Activated T-helper 17 cell treated with anti-CD3 and anti-CD28 coated beads, Interleukin-2, amount 50 U/mL, for 72 hours (primary cell): ENCODE measurements around the gene IGF2BP3. TPM values are rescaled to one million over a fixed set of nuclear protein-coding genes. Genes with fewer than 3 reads are reported as not detected.
"Not testable (repeated sequence)": the region's sequence is repeated elsewhere in the genome, so short reads cannot be mapped to it uniquely, and the experiment has no call there.

Experiments used
- ATAC-seq: fragments of 150-1000 bp; cut with Tn5 transposase; replicated peaks from 2 replicates; pipeline ENCODE4 v1.10.0; 2021; ENCODE audit warnings: mild to moderate bottlenecking, moderate library complexity
- H3K27ac Mint-ChIP-seq: one replicate; pipeline ENCODE4 v1.8.0; 2022; ENCODE audit warnings: mixed read lengths
- H3K27me3 Mint-ChIP-seq: one replicate; pipeline ENCODE4 v1.8.0; 2022; ENCODE audit warnings: mixed read lengths
- H3K36me3 Mint-ChIP-seq: one replicate; pipeline ENCODE4 v1.8.0; 2022; ENCODE audit warnings: low read depth, mild to moderate bottlenecking, mixed read lengths
- H3K4me1 Mint-ChIP-seq: one replicate; pipeline ENCODE4 v1.8.0; 2022; ENCODE audit warnings: mixed read lengths
- H3K4me3 Mint-ChIP-seq: one replicate; pipeline ENCODE4 v1.8.0; 2022; ENCODE audit warnings: mild to moderate bottlenecking, mixed read lengths
- H3K9me3 Mint-ChIP-seq: one replicate; pipeline ENCODE4 v1.8.0; 2022; ENCODE audit warnings: mixed read lengths
- total RNA-seq, 2 donors: library from RNA; stranded (reverse); gene quantifications; one replicate each; pipeline ENCODE4 v1.2.3, GENCODE V29; 2022

IGF2BP3 gene
- total RNA-seq, 2 donors from 2014 or later, result 0.42 to 0.67 TPM

DNA sequence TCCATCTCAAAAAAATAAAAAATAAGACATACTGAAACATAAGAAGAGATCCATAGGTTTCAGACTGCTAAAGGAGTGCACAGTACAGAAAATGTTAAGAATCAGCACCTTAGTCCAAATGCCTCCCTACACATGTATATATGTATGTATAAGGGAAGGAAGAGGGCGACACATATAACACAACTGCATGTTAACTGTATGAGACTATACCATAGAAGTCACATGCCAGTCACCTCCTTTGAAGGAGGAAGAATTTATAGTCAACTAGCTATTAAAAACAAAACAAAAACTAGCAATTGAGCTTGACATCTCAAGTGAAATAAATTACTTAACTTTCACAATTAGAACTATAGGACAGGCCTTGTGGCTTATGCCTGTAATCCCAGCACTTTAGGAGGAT, 50.4 kb downstream of the IGF2BP3 start:
- H3K27me3 Mint-ChIP-seq, result peaks cover 14% of the 10 kb centered on the region
- no peak overlapping the region for H3K27ac Mint-ChIP-seq
- H3K9me3 Mint-ChIP-seq, result no peaks in the 10 kb centered on the region
- H3K4me1 Mint-ChIP-seq, result peaks cover 4% of the 10 kb centered on the region
- ATAC-seq, result no peak
- no peaks in the 10 kb centered on the region for H3K36me3 Mint-ChIP-seq
- no peak overlapping the region for H3K4me3 Mint-ChIP-seq

DNA sequence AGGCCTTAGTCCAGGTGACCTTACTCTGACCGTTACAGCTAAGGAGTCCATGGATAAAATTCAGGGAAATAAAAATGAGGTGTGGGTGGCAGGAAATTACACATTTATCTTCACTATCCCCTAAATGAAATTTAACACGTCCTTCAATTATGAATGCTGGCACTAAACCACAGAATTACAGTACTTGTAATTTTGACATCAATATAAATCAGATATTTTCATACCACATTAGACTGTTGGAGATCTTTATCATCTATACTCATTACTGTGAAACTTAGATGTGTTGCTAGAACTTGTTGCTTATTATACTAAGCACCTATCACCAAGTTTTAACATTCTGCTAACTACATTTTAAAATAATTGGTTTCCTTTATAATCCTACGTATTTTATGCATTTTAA, 51.1 kb downstream of the IGF2BP3 start:
- H3K27me3 Mint-ChIP-seq, result peaks cover 18% of the 10 kb centered on the region
- peaks cover 4% of the 10 kb centered on the region for H3K4me1 Mint-ChIP-seq
- ATAC-seq, result no peak
- no peak overlapping the region for H3K4me3 Mint-ChIP-seq
- H3K9me3 Mint-ChIP-seq, result no peaks in the 10 kb centered on the region
- H3K36me3 Mint-ChIP-seq, result no peaks in the 10 kb centered on the region
- H3K27ac Mint-ChIP-seq, result peak overlapping the region; percentile 30

DNA sequence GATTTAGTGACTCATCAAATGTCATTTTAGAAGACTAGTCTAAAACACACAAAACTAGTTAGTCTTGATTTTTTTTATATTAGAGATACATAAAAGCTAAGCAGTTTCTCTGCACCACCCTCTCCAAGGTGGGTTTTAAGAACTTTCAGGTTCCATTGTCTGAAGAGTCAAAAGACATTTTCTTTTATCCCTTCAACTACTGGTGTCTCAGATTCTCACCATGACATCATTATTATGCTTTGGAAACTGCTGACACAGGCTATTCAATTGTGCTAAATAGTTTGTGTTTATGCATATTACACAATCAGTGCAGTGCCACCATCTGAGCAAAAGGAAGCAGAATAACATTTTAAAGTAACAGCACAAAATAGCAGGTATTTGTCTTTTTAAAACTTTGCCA, 52.2 kb downstream of the IGF2BP3 start:
- Mint-ChIP-seq H3K36me3 (no peaks in the 10 kb centered on the region), H3K4me1 (peaks cover 4% of the 10 kb centered on the region), H3K27me3 (peaks cover 18% of the 10 kb centered on the region), H3K4me3 (no peak overlapping the region), H3K27ac (no peak overlapping the region), H3K9me3 (no peaks in the 10 kb centered on the region)
- ATAC-seq, result no peak

DNA sequence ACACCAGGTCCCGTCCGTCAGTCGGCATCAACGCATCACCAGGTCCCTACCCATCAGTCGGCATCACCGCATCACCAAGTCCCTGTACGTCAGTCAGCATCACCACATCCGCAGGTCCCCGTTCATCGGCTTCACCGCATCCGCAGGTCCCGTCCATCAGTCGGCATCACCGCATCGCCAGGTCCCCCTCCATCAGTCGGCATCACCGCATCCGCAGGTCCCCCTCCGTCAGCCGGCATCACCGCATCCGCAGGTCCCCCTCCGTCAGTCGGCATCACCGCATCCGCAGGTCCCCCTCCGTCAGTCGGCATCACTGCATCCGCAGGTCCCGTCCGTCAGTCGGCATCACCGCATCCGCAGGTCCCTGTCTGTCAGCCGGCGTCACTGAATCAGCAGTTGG, 55.1 kb downstream of the IGF2BP3 start:
- Mint-ChIP-seq H3K27ac (peak overlapping the region; percentile 44), H3K4me1 (peaks cover 4% of the 10 kb centered on the region), H3K9me3 (no peaks in the 10 kb centered on the region), H3K4me3 (no peak overlapping the region), H3K36me3 (no peaks in the 10 kb centered on the region), H3K27me3 (peaks cover 19% of the 10 kb centered on the region)
- no peak for ATAC-seq

DNA sequence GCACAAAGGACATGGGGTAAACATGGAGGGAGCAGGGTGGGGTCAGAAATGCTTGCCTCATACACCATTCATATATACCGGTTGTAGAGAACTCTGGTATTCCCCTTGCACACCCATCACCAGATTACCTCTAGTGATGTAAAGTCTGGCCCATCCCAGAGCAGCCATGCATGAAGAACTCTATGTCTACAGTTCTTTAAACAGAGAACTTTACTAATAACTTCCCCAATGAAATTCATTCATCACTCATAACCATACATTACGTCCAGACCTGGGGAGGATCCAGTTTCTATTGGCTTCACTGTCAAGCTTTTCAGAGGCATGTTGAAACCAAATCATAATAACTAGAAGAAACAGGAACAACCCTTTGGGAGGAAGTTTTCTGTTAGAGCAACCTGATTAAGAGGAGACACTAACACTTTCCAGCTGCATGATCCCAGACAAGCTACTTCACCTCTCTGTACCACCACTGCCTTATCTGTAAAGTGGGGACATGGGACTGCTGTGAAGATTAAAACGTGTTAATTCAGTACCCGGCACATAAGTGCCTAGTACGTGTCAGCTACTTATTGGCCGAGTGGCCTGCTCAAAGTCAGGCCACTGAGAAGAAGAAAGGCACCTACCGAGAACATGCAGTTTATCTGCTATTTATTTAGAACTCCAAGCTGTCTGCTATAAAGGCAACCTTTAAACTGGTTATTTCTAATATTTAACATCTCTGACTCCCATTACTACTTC, 59.7 kb downstream of the IGF2BP3 start:
- Mint-ChIP-seq H3K27ac (no peak overlapping the region), H3K27me3 (peaks cover 17% of the 10 kb centered on the region), H3K4me1 (peaks cover 2% of the 10 kb centered on the region), H3K4me3 (no peak overlapping the region), H3K36me3 (no peaks in the 10 kb centered on the region), H3K9me3 (no peaks in the 10 kb centered on the region)
- ATAC-seq, result no peak

DNA sequence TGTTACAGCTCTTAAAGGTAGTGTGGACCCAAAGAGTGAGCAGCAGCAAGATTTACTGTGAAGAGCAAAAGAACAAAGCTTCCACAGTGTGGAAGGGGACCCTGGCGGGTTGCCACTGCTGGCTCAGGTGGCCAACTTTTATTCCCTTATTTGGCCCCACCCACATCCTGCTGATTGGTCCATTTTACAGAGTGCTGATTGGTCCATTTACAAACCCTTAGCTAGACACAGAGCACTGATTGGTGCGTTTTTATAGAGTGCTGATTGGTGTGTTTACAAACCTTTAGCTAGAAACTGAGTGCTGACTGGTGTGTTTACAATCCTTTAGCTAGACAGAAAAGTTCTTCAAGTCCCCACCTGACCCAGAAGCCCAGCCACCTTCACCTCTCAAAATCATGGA, 63.7 kb downstream of the IGF2BP3 start:
- H3K36me3 Mint-ChIP-seq, H3K4me1 Mint-ChIP-seq, H3K27me3 Mint-ChIP-seq, H3K9me3 Mint-ChIP-seq, H3K27ac Mint-ChIP-seq, ATAC-seq, H3K4me3 Mint-ChIP-seq: not testable (repeated sequence)

DNA sequence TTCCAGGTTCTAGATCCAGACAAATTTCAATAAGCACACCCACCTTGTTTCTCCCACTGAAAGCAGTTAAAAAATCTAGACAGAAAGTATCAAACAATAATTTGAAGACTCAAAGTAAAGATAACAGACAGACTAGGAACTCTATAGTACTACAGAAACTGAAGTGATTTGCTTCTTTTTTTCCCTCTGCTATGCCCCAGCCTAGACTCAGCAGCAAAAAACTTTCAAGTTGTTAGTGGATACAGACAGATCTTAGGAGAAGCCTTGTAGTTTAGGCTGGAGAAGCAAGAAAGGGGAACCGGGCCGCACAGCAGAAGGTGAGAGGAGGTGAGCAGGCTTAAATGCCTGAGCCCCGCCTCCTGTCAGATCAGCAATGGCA, 65.1 kb downstream of the IGF2BP3 start:
- Mint-ChIP-seq H3K9me3 (no peaks in the 10 kb centered on the region), H3K36me3 (no peaks in the 10 kb centered on the region), H3K27ac (peak overlapping the region; percentile 83), H3K4me3 (peak overlapping the region; percentile 45), H3K27me3 (no peaks in the 10 kb centered on the region), H3K4me1 (peaks cover 5% of the 10 kb centered on the region)
- peak; percentile 59 for ATAC-seq

DNA sequence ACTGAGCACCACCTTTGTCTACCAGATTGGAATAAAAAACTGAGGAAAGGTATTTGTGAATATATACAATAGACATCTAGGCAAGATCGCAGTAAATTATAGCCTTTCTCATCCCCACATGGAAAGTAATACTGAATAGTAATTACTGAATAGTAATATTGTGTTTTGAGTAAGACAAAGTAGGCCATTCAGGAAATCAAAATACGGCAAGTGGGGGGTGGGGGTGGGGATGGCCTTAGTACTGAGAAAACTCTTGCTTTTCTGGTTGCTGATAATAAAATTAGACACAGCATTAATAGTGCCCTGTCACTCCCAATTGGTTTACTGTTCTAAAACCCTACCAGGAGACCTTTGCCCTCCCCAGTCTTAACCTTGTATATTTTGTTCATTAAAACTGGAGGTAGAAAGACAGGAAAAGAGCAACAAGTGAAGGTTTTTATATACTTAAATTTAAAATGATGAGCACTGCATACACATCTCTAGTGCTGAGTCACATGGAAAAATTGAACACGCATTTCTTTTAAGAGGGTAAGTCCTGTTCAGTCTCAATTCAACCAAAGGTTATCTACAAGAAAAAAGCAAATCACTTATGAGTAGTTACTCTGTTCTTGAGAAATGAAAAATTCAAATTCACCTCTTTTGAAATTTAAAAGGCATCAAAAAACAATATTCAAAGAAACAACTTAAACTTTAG, 65.6 kb downstream of the IGF2BP3 start:
- H3K9me3 Mint-ChIP-seq, result no peaks in the 10 kb centered on the region
- H3K27me3 Mint-ChIP-seq, result no peaks in the 10 kb centered on the region
- H3K27ac Mint-ChIP-seq, result peak overlapping the region; percentile 83
- H3K36me3 Mint-ChIP-seq, result no peaks in the 10 kb centered on the region
- peaks cover 5% of the 10 kb centered on the region for H3K4me1 Mint-ChIP-seq
- peak overlapping the region; percentile 45 for H3K4me3 Mint-ChIP-seq
- ATAC-seq, result peak; percentile 92

DNA sequence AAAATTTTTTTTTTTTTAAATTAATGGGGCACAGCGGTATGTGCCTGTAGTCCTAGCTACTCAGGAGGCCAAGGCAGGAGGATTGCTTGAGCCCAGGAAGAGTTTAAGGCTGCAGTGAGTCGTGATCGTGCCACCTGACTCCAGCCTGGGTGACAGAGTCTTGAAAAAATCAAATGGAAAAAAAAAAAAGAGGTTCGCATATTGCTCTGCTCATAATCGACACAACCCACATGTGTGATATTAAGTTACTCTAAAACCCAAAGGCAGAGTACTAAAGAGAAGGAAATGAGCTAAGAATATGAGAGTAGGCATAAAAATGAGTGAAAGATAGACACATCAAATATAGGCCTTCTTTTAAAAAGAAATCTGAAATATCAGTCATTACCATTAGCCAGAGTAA, 66.3 kb downstream of the IGF2BP3 start:
- no peaks in the 10 kb centered on the region for H3K36me3 Mint-ChIP-seq
- H3K27ac Mint-ChIP-seq, result peak overlapping the region; percentile 83
- peaks cover 5% of the 10 kb centered on the region for H3K4me1 Mint-ChIP-seq
- no peaks in the 10 kb centered on the region for H3K9me3 Mint-ChIP-seq
- peak overlapping the region; percentile 45 for H3K4me3 Mint-ChIP-seq
- no peak for ATAC-seq
- H3K27me3 Mint-ChIP-seq, result no peaks in the 10 kb centered on the region

DNA sequence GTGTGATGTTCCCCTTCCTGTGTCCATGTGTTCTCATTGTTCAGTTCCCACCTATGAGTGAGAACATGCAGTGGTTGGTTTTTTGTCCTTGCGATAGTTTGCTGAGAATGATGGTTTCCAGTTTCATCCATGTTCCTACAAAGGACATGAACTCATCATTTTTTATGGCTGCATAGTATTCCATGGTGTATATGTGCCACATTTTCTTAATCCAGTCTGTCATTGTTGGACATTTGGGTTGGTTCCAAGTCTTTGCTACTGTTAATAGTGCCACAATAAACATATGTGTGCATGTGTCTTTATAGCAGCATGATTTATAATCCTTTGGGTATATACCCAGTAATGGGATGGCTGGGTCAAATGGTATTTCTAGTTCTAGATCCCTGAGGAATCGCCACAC, 72.2 kb downstream of the IGF2BP3 start:
- not testable (repeated sequence) for H3K27me3 Mint-ChIP-seq, H3K36me3 Mint-ChIP-seq, ATAC-seq, H3K27ac Mint-ChIP-seq, H3K4me1 Mint-ChIP-seq, H3K9me3 Mint-ChIP-seq, H3K4me3 Mint-ChIP-seq

DNA sequence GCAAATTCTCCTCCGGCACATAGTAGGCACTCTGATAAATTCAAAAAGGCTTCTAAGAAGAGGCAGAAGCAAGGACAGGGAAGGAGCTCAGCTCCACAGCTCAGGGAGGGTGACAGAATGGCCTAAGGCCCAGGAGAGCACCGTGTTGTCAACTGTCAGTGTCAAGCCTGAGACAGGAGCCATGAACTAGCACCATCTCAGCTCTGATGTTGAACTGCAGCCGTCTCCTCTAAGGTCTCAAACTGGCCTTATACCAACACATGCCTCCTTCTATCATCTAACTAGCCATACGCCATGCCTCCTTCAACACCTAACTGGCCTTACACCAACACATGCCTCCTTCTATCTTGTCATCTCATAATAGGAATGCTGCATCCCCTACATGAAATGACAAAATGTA, 73.0 kb downstream of the IGF2BP3 start:
- no peak for ATAC-seq
- H3K4me3 Mint-ChIP-seq, result no peak overlapping the region
- H3K9me3 Mint-ChIP-seq, result no peaks in the 10 kb centered on the region
- H3K27me3 Mint-ChIP-seq, result peaks cover 4% of the 10 kb centered on the region
- no peaks in the 10 kb centered on the region for H3K36me3 Mint-ChIP-seq
- H3K27ac Mint-ChIP-seq, result no peak overlapping the region
- H3K4me1 Mint-ChIP-seq, result no peaks in the 10 kb centered on the region

DNA sequence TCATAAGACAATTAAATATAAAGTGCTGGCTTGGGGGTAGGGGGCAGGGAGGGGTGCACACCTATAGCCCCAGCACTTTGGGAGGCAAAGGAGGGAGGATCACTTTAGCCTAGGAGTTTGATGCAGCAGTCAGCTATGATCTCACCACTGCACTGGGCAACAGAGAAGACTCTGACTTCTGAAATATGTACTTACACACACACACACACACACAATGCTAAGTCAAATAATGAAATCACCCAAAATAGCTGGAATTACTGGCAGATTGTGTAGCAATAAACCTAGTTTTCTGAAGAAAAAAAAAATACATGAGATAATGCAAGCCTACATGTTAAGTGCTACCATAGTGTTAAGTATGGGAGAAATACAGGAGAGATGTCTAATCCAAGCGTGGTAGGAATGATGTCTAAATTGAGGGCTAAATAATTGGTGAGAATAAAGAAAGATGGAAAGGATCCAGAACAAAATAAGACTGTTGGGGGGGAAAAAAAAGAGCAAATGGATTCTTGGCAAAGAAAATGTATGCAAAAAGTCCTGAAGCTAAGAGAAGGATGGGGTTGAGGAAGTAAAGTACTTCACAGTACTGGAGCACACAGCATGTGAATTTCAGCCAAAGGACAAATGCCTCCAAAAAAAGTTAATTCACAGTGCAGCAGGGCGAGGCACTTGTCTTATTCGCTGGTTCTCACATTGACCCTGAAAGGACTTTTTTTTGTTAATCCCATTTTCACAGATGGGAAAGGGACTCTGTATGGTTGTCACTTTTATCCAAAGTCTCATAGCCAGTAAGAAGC, 73.9 kb downstream of the IGF2BP3 start:
- Mint-ChIP-seq H3K4me3 (no peak overlapping the region), H3K27ac (no peak overlapping the region), H3K9me3 (no peaks in the 10 kb centered on the region), H3K36me3 (no peaks in the 10 kb centered on the region), H3K27me3 (peaks cover 4% of the 10 kb centered on the region), H3K4me1 (peaks cover 5% of the 10 kb centered on the region)
- ATAC-seq, result no peak

DNA sequence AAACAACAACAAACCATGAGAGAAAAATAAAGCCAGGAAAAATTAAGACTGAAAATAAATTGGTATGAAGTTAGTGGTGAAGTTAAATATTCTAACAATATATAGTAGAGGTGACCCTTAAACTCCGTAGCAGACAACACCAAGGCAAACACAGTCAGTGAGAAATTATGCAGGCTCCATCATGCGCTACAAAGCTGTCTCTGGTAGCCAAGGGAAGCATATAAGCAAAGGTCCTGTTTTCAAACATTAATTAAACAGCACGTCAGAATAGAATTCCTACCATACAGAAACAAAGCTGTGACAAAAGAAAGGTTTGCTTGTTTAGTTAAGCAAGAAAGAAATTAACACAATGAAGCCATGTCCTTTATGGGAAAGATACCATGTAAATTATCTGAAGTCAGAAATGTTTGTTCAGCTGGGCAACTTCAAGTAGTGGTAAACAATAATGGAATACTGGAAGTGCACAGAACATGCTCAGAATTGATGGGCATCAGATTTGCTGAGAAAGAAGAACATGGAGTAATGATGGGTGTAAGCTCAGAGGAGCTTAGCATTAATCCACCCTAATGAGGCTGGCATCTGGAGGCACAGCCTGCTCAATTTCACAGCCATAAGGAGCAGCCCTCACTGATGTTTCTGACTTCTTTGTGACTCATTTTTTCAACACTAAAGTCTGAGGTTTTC, 75.7 kb downstream of the IGF2BP3 start:
- Mint-ChIP-seq H3K9me3 (no peaks in the 10 kb centered on the region), H3K4me3 (no peak overlapping the region), H3K27ac (no peak overlapping the region), H3K36me3 (no peaks in the 10 kb centered on the region), H3K27me3 (peaks cover 4% of the 10 kb centered on the region), H3K4me1 (peaks cover 7% of the 10 kb centered on the region)
- ATAC-seq, result no peak

DNA sequence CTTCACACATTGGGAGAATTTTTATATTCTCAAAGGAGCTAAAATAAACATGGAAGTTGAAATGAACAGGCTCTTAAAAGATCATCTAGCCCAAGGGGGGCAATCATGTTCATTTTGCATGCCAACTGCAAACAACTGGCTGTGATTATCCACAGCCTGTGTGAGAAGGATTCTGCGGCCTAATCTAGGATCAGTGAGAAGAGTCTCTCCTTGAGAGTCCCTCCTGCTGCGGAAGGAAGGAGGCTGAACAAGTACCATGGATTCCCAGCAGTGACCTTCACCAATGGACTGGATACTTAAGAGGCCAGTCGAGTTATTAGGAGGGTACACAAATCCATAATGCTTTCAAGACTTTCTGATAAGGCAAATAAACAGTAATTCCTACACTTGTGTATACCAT, 76.7 kb downstream of the IGF2BP3 start:
- Mint-ChIP-seq H3K27me3 (peaks cover 4% of the 10 kb centered on the region), H3K4me3 (no peak overlapping the region), H3K9me3 (no peaks in the 10 kb centered on the region), H3K36me3 (no peaks in the 10 kb centered on the region), H3K27ac (no peak overlapping the region), H3K4me1 (peaks cover 7% of the 10 kb centered on the region)
- no peak for ATAC-seq
